Mesenchymal stem cell (in vitro differentiated cells and primary cell): ENCODE data around the gene CT45A10. TPM values are rescaled to one million over a fixed set of nuclear protein-coding genes. Genes with fewer than 3 reads are reported as not detected.

Experiments used
- DNase-seq: peaks from one replicate; pipeline ENCODE4 v3.0.0-alpha.2; 2013
- H2AFZ ChIP-seq: one replicate; pipeline ENCODE4 v1.6.1; 2013; ENCODE audit warnings: low read depth, mild to moderate bottlenecking, control low read depth, inconsistent platforms, low read length, moderate library complexity
- H2AK5ac ChIP-seq: 2 replicates; pipeline ENCODE4 v1.6.1; 2013; ENCODE audit warnings: low read length, moderate library complexity, mild to moderate bottlenecking, inconsistent platforms; ENCODE audit not compliant: severe bottlenecking
- H2BK120ac ChIP-seq: one replicate; pipeline ENCODE4 v1.6.1; 2013; ENCODE audit warnings: low read depth, mild to moderate bottlenecking, inconsistent platforms, low read length, moderate library complexity
- H2BK12ac ChIP-seq, 2 experiments: one replicate each; pipeline ENCODE4 v1.6.1; 2013; ENCODE audit warnings: inconsistent platforms in 2 of 2, low read length in 2 of 2, mild to moderate bottlenecking in 2 of 2, moderate library complexity in 2 of 2, control low read depth in 1 of 2
- H2BK15ac ChIP-seq: one replicate; pipeline ENCODE4 v1.6.1; 2013; ENCODE audit warnings: mild to moderate bottlenecking, low read depth, inconsistent platforms; ENCODE audit not compliant: poor library complexity, severe bottlenecking
- H2BK5ac ChIP-seq: 2 replicates; pipeline ENCODE4 v1.6.1; 2013; ENCODE audit warnings: low read depth, mild to moderate bottlenecking, low read length, control low read depth, inconsistent platforms; ENCODE audit not compliant: poor library complexity, severe bottlenecking
- H3K14ac ChIP-seq, 2 experiments: one replicate each; pipeline ENCODE4 v1.6.1; 2013; ENCODE audit warnings: inconsistent platforms in 2 of 2, low read length in 2 of 2, control low read depth in 1 of 2, mild to moderate bottlenecking in 1 of 2, moderate library complexity in 1 of 2
- H3K18ac ChIP-seq, 2 experiments: one replicate each; pipeline ENCODE4 v1.6.1; 2013; ENCODE audit warnings: inconsistent platforms in 2 of 2, low read length in 2 of 2, control low read depth in 1 of 2, low read depth in 1 of 2, mild to moderate bottlenecking in 1 of 2
- H3K23ac ChIP-seq, 2 experiments: one replicate each; pipeline ENCODE4 v1.6.1; 2013; ENCODE audit warnings: inconsistent platforms in 2 of 2, low read length in 2 of 2, mild to moderate bottlenecking in 2 of 2, moderate library complexity in 2 of 2, control low read depth in 1 of 2
- H3K27ac ChIP-seq: 2 replicates; pipeline ENCODE4 v1.5.1; 2013; ENCODE audit warnings: mild to moderate bottlenecking, moderate library complexity, low read length, control low read depth, inconsistent platforms; ENCODE audit not compliant: poor library complexity, severe bottlenecking
- H3K27me3 ChIP-seq, 2 experiments: 2 replicates each; pipeline versions ENCODE4 v1.6.1 to v1.7.0; 2013; ENCODE audit warnings: low read length in 2 of 2, mild to moderate bottlenecking in 2 of 2, moderate library complexity in 2 of 2, control low read depth in 1 of 2, inconsistent platforms in 1 of 2; ENCODE audit not compliant: control insufficient read depth in 1 of 2, insufficient read depth in 1 of 2
- H3K36me3 ChIP-seq, 2 experiments: 2 replicates each; pipeline versions ENCODE4 v1.6.1 to v1.7.0; 2013; ENCODE audit warnings: low read length in 2 of 2, control low read depth in 1 of 2, inconsistent platforms in 1 of 2, low read depth in 1 of 2, mild to moderate bottlenecking in 1 of 2; ENCODE audit not compliant: insufficient read depth in 2 of 2, control insufficient read depth in 1 of 2
- H3K4ac ChIP-seq, 2 experiments: one replicate each; pipeline ENCODE4 v1.6.1; 2013; ENCODE audit warnings: inconsistent platforms in 2 of 2, low read length in 2 of 2, mild to moderate bottlenecking in 2 of 2, moderate library complexity in 2 of 2, control low read depth in 1 of 2, low read depth in 1 of 2
- H3K4me1 ChIP-seq: 2 replicates; pipeline ENCODE4 v1.6.1; 2013; ENCODE audit warnings: low read depth, low read length, control low read depth; ENCODE audit not compliant: control insufficient read depth, insufficient read depth
- H3K4me2 ChIP-seq: 2 replicates; pipeline ENCODE4 v1.6.1; 2013; ENCODE audit warnings: low read length, mild to moderate bottlenecking, inconsistent platforms; ENCODE audit not compliant: poor library complexity, severe bottlenecking
- H3K4me3 ChIP-seq, 2 experiments: 2 replicates each; pipeline versions ENCODE4 v1.5.1 to v1.7.0; 2013; ENCODE audit warnings: low read length in 2 of 2, mild to moderate bottlenecking in 2 of 2, control low read depth in 1 of 2, low read depth in 1 of 2; ENCODE audit not compliant: insufficient read depth in 1 of 2
- H3K79me1 ChIP-seq: replicated peaks from 2 replicates; pipeline ENCODE4 v1.6.1; 2013; ENCODE audit warnings: mild to moderate bottlenecking, control low read depth, low read length, inconsistent platforms; ENCODE audit not compliant: poor library complexity, severe bottlenecking
- H3K9ac ChIP-seq: 2 replicates; pipeline ENCODE4 v1.7.0; 2013; ENCODE audit warnings: mild to moderate bottlenecking, low read length, moderate library complexity
- H3K9me3 ChIP-seq: 2 replicates; pipeline ENCODE4 v1.7.0; 2013; ENCODE audit warnings: mild to moderate bottlenecking, low read length; ENCODE audit not compliant: control insufficient read depth
- H4K8ac ChIP-seq: one replicate; pipeline ENCODE4 v1.6.1; 2013; ENCODE audit warnings: inconsistent platforms, mild to moderate bottlenecking, low read length, moderate library complexity
- H4K91ac ChIP-seq: one replicate; pipeline ENCODE4 v1.6.1; 2013; ENCODE audit warnings: mild to moderate bottlenecking, low read length, inconsistent platforms
- WGBS: methylation state at CpG from one replicate; pipeline ENCODE4 v1.1.7; 2013; ENCODE audit warnings: mixed read lengths; 5-methylcytosine and 5-hydroxymethylcytosine counted together
- polyA plus RNA-seq, 2 experiments: library from polyadenylated mRNA; stranded (reverse); fragments of 200-250 nt; gene quantifications; one replicate each; pipeline ENCODE4 v1.2.3, GENCODE V29; 2013

Gene CT45A10, protein sequence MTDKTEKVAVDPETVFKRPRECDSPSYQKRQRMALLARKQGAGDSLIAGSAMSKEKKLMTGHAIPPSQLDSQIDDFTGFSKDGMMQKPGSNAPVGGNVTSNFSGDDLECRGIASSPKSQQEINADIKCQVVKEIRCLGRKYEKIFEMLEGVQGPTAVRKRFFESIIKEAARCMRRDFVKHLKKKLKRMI
- polyA plus RNA-seq (2013, experiment 1 of 2), result not detected
- not detected for polyA plus RNA-seq (2013, experiment 2 of 2)

GRCh38 chrX:135893294-135893817 lies at the start of gene CT45A10, which contains the start of gene SAGE1:
Gene CT45A10, minus strand, starts transcription at chrX:135893444. Its CDS starts 8,100 bp downstream, at chrX:135885344.
Gene SAGE1, plus strand, starts transcription at chrX:135893716. Its CDS starts 2,527 bp downstream, at chrX:135896243.
- no peak within 1 kb of the TSS for H3K4me3 ChIP-seq
- no peaks in the 10 kb centered on the region for H3K4me1 ChIP-seq
- H4K91ac ChIP-seq, result no peak within 1 kb of the TSS
- H4K8ac ChIP-seq, result no peak within 1 kb of the TSS
- no peaks in the 10 kb centered on the region for H3K36me3 ChIP-seq
- no peak within 1 kb of the TSS for H2BK12ac ChIP-seq
- no peak within 1 kb of the TSS for H2BK15ac ChIP-seq
- DNase-seq, result no peak
- H2AK5ac ChIP-seq, result no peak within 1 kb of the TSS
- no peak within 1 kb of the TSS for H3K4me2 ChIP-seq
- H3K23ac ChIP-seq, result no peak within 1 kb of the TSS
- H3K9me3 ChIP-seq, result no peaks in the 10 kb centered on the region
- no peak within 1 kb of the TSS for H2BK120ac ChIP-seq
- H3K79me1 ChIP-seq, result no peaks in the 10 kb centered on the region
- no peak within 1 kb of the TSS for H2AFZ ChIP-seq
- 83% methylated on average over 19 of the region's 22 CpGs for WGBS
- no peak within 1 kb of the TSS for H3K9ac ChIP-seq
- H3K27ac ChIP-seq, result no peak within 1 kb of the TSS
- no peak within 1 kb of the TSS for H3K14ac ChIP-seq
- no peak within 1 kb of the TSS for H3K4ac ChIP-seq
- H3K18ac ChIP-seq, result no peak within 1 kb of the TSS
- no peak within 1 kb of the TSS for H2BK5ac ChIP-seq
- no peaks in the 10 kb centered on the region for H3K27me3 ChIP-seq

- Histone ChIP-seq H2AK5ac (no peak overlapping the region), H2BK15ac (no peak overlapping the region), H2BK12ac (no peak overlapping the region), H3K27me3 (peaks cover 0 to 44% of the 10 kb centered on the region in 2 experiments), H3K4me2 (no peak overlapping the region), H4K8ac (no peak overlapping the region), H3K79me1 (no peaks in the 10 kb centered on the region), H4K91ac (no peak overlapping the region), H3K18ac (no peak overlapping the region), H2BK120ac (no peak overlapping the region), H2BK5ac (no peak overlapping the region), H3K23ac (no peak overlapping the region), H3K36me3 (no peaks in the 10 kb centered on the region), H3K27ac (no peak overlapping the region), H3K9me3 (no peaks in the 10 kb centered on the region), H3K4me3 (no peak overlapping the region), H3K14ac (no peak overlapping the region), H3K4me1 (no peaks in the 10 kb centered on the region), H3K9ac (no peak overlapping the region), H2AFZ (no peak overlapping the region), H3K4ac (no peak overlapping the region)
- 64% methylated on average over 11 of the region's 19 CpGs for WGBS
- DNase-seq, result peak; percentile 26
Observed at GRCh38 chrX:135931644-135932487, 38.6 kb upstream of the CT45A10 start.

DNA sequence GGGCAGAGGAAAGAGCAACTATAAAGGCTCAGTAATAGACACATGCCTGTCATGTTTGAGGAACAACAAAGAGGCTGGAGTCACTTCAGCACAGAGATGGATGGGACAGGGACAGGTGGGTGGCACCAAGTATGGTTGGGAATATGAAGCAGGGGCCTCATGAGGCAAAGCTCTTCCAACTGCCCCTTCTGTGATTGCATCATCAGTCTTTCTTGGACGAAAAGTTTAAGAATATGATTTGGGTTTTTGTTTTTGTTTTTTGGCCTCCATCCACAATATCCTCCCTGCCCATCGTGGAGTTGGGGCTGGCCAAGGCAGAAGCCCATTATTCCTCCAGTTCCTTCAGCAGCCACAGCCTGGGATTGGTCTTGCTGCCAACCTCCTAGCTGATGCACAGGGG lies 34.7 kb upstream of the CT45A10 start:
- no peak overlapping the region for H2AFZ ChIP-seq
- H2BK15ac ChIP-seq, result no peak overlapping the region
- whole genome bisulfite sequencing, result 71% methylated on average over 2 of the region's 2 CpGs

DNA sequence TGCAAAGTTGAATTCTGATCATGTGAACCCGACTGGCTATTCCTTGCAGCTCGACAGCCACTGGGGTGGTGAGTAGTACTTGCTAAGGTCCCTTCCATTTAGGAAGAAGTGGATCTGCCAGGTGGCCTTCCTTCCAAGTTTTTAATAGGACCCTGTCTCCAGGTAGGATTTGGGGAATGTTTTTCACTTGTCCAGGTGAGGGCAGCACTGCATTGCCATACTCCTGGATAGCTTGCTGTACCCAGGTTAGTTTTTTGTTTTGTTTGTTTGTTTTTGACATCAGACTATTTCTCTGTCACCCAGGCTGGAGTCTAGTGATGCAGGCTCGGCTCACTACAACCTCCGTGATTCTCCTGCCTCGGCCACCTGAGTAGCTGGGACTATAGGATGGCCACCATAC lies 30.1 kb upstream of the CT45A10 start:
- no peak for DNase-seq
- Histone ChIP-seq H2BK120ac (no peak overlapping the region), H3K18ac (no peak overlapping the region), H3K36me3 (no peaks in the 10 kb centered on the region), H3K9me3 (no peaks in the 10 kb centered on the region), H3K14ac (no peak overlapping the region), H3K4ac (no peak overlapping the region), H3K27ac (no peak overlapping the region), H3K4me2 (no peak overlapping the region), H2AK5ac (no peak overlapping the region), H3K79me1 (no peaks in the 10 kb centered on the region), H3K27me3 (peaks cover 0 to 36% of the 10 kb centered on the region in 2 experiments), H3K9ac (no peak overlapping the region), H2BK5ac (no peak overlapping the region), H2BK15ac (no peak overlapping the region), H3K4me3 (no peak overlapping the region), H2BK12ac (no peak overlapping the region), H4K91ac (no peak overlapping the region), H2AFZ (no peak overlapping the region), H3K4me1 (no peaks in the 10 kb centered on the region), H4K8ac (no peak overlapping the region), H3K23ac (no peak overlapping the region)
- 89% methylated on average over 4 of the region's 5 CpGs for whole genome bisulfite sequencing

More for the DNA sequence above, 34.7 kb upstream of the CT45A10 start:
- no peak overlapping the region for H2AK5ac ChIP-seq
- H3K9ac ChIP-seq, result no peak overlapping the region
- H3K23ac ChIP-seq, result no peak overlapping the region
- peaks cover 0 to 52% of the 10 kb centered on the region in 2 experiments for H3K27me3 ChIP-seq
- DNase-seq, result no peak
- H4K8ac ChIP-seq, result no peak overlapping the region
- H3K14ac ChIP-seq, result no peak overlapping the region
- no peak overlapping the region for H4K91ac ChIP-seq
- no peak overlapping the region for H3K27ac ChIP-seq
- no peaks in the 10 kb centered on the region for H3K36me3 ChIP-seq
- H2BK120ac ChIP-seq, result no peak overlapping the region
- no peak overlapping the region for H2BK5ac ChIP-seq
- no peak overlapping the region for H3K4me2 ChIP-seq
- no peak overlapping the region for H3K18ac ChIP-seq
- no peaks in the 10 kb centered on the region for H3K4me1 ChIP-seq
- no peak overlapping the region for H2BK12ac ChIP-seq
- no peaks in the 10 kb centered on the region for H3K79me1 ChIP-seq
- no peak overlapping the region for H3K4ac ChIP-seq
- H3K9me3 ChIP-seq, result no peaks in the 10 kb centered on the region
- H3K4me3 ChIP-seq, result no peak overlapping the region
